Keratinocyte (primary cell): ENCODE results near the gene CREG1. TPM values are rescaled to one million over a fixed set of nuclear protein-coding genes. Genes with fewer than 3 reads are reported as not detected.

Experiments
- DNase-seq: peaks from one replicate; pipeline ENCODE4 v3.0.0-alpha.2; 2011; ENCODE audit warnings: low read depth, missing footprints, low spot score
- FAIRE-seq: peaks from 2 replicates; lab custom pipeline; 2011; peaks lifted over from hg19 to GRCh38; lab: Jason Lieb, UNC
- H2AFZ ChIP-seq: 2 replicates; pipeline ENCODE4 v1.6.0; 2012; ENCODE audit warnings: low read length, control low read depth, inconsistent platforms; ENCODE audit not compliant: control insufficient read depth
- H3K27ac ChIP-seq: 2 replicates; pipeline ENCODE4 v1.5.1; 2011; ENCODE audit warnings: low read length; ENCODE audit not compliant: control insufficient read depth, insufficient read depth
- H3K27me3 ChIP-seq: 3 replicates; pipeline ENCODE4 v1.6.0; 2011; ENCODE audit warnings: low read length; ENCODE audit not compliant: control insufficient read depth, insufficient read depth; ENCODE audit errors: extremely low read depth
- H3K36me3 ChIP-seq, 2 experiments: 2 replicates in 1 of 2; 3 replicates in 1 of 2; pipeline ENCODE4 v1.5.1; 2011; ENCODE audit warnings: low read length in 2 of 2, mild to moderate bottlenecking in 1 of 2; ENCODE audit not compliant: control insufficient read depth in 2 of 2, insufficient read depth in 2 of 2; ENCODE audit errors: extremely low read depth in 1 of 2
- H3K4me1 ChIP-seq: 3 replicates; pipeline ENCODE4 v1.5.1; 2011; ENCODE audit warnings: low read length; ENCODE audit not compliant: control insufficient read depth, insufficient read depth; ENCODE audit errors: extremely low read depth
- H3K4me2 ChIP-seq: 3 replicates; pipeline ENCODE4 v1.6.0; 2011; ENCODE audit warnings: low read depth, low read length; ENCODE audit not compliant: control insufficient read depth, insufficient read depth; ENCODE audit errors: extremely low read depth
- H3K4me3 ChIP-seq, 3 experiments: fragments of 200-600 bp in 1 of 3; sonication (generic) in 1 of 3; 2 replicates in 2 of 3; 3 replicates in 1 of 3; pipeline ENCODE4 v1.5.1; 2011 to 2016; ENCODE audit warnings: low read length in 3 of 3, mild to moderate bottlenecking in 3 of 3, control low read depth in 2 of 3, inconsistent platforms in 1 of 3, low read depth in 1 of 3, mixed read lengths in 1 of 3, mixed run types in 1 of 3, moderate library complexity in 1 of 3; ENCODE audit not compliant: control insufficient read depth in 2 of 3, insufficient read depth in 2 of 3; ENCODE audit errors: extremely low read depth in 1 of 3
- H3K79me2 ChIP-seq: 2 replicates; pipeline ENCODE4 v1.6.0; 2012; ENCODE audit warnings: low read length; ENCODE audit not compliant: control insufficient read depth, insufficient read depth
- H3K9ac ChIP-seq: 3 replicates; pipeline ENCODE4 v1.6.0; 2011; ENCODE audit warnings: low read length; ENCODE audit not compliant: control insufficient read depth, insufficient read depth; ENCODE audit errors: extremely low read depth
- H3K9me1 ChIP-seq: 3 replicates; pipeline ENCODE4 v1.6.0; 2011; ENCODE audit warnings: low read length; ENCODE audit not compliant: control insufficient read depth, insufficient read depth; ENCODE audit errors: extremely low read depth
- H3K9me3 ChIP-seq: 2 replicates; pipeline ENCODE4 v1.5.1; 2012; ENCODE audit warnings: low read depth, low read length; ENCODE audit not compliant: control insufficient read depth
- H4K20me1 ChIP-seq: 3 replicates; pipeline ENCODE4 v1.6.0; 2011; ENCODE audit warnings: low read length; ENCODE audit not compliant: control insufficient read depth, insufficient read depth; ENCODE audit errors: extremely low read depth
- EZH2 ChIP-seq: IDR thresholded peaks from one replicate; pipeline ENCODE4 v1.6.1; 2012; ENCODE audit warnings: inconsistent platforms, mild to moderate bottlenecking, low read length, moderate library complexity
- dilution Hi-C: fragments of 300-500 bp; cut with MboI; formaldehyde crosslinking; loops from one replicate; pipeline ENCODE4 v1.7.0; 2020; ENCODE audit warnings: low sequenced_read_pairs; ENCODE audit not compliant: extremely low pct_ligation_motif_present
- polyA plus RNA-seq, 5 experiments: library from polyadenylated mRNA; depleted of rRNA in 3 of 5; stranded (reverse) in 3 of 5; stranded (forward) in 1 of 5; unstranded in 1 of 5; fragments of >200 nt; gene quantifications; 1 replicate in 1 of 5; 2 replicates in 3 of 5; 3 replicates in 1 of 5; pipeline versions ENCODE4 v1.2.1 to v1.2.3, GENCODE V29; 2011 to 2012; ENCODE audit warnings: missing spikeins in 2 of 5, low read depth in 1 of 5, low replicate concordance in 1 of 5
- TF ChIP-seq, protein P1 (sequence below), 3 experiments: IDR thresholded peaks in 1 of 3; conservative IDR thresholded peaks in 1 of 3; optimal IDR thresholded peaks in 1 of 3; 2 replicates in 2 of 3; 3 replicates in 1 of 3; pipeline versions ENCODE3 to v1.5.1; 2011; ENCODE audit warnings: low read length in 3 of 3, mild to moderate bottlenecking in 3 of 3, moderate library complexity in 2 of 3, control low read depth in 1 of 3, inconsistent platforms in 1 of 3; ENCODE audit not compliant: insufficient read depth in 2 of 3; ENCODE audit errors: extremely low read depth in 1 of 3

CREG1 gene
- polyA plus RNA-seq, 1 donor (not counting 4 experiments of a cell fraction or from before 2014, with no cell fraction given), result 68.8 TPM

DNA sequence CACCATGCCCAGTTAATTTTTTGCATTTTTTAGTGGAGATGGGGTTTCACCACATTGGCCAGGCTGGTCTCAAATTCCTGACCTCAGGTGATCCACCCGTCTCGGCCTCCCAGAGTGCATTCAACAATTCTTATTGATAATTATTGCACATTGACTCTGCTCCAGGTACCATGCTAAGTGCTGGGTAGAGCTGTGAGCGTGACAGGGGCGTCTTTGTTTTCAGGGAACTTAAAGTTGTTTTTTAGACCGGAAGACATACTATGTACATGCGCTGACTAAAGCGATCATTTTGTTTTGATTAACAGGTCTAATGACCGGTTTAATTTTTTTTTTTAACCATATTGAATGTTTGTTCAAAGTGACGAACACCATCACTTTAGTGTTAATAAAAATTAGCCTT is 39.3 kb downstream of the CREG1 start:
- Histone ChIP-seq H3K4me1 (no peaks in the 10 kb centered on the region), H3K4me2 (no peak overlapping the region), H4K20me1 (no peaks in the 10 kb centered on the region), H3K27me3 (peaks cover 7% of the 10 kb centered on the region), H3K27ac (no peak overlapping the region), H3K9me1 (no peaks in the 10 kb centered on the region), H3K79me2 (no peaks in the 10 kb centered on the region), H3K36me3 (no peaks in the 10 kb centered on the region), H3K9me3 (no peaks in the 10 kb centered on the region), H3K4me3 (no peak overlapping the region), H2AFZ (no peak overlapping the region), H3K9ac (no peak overlapping the region)
- dilution Hi-C loops, result loop anchor here (25.0 kb wide), 1 partner anchor 452 kb away; no protein-coding TSS in a partner anchor
- DNase-seq (no peak), FAIRE-seq (no peak)
- no peak for TF ChIP-seq EZH2
- TF ChIP-seq, protein P1, sequence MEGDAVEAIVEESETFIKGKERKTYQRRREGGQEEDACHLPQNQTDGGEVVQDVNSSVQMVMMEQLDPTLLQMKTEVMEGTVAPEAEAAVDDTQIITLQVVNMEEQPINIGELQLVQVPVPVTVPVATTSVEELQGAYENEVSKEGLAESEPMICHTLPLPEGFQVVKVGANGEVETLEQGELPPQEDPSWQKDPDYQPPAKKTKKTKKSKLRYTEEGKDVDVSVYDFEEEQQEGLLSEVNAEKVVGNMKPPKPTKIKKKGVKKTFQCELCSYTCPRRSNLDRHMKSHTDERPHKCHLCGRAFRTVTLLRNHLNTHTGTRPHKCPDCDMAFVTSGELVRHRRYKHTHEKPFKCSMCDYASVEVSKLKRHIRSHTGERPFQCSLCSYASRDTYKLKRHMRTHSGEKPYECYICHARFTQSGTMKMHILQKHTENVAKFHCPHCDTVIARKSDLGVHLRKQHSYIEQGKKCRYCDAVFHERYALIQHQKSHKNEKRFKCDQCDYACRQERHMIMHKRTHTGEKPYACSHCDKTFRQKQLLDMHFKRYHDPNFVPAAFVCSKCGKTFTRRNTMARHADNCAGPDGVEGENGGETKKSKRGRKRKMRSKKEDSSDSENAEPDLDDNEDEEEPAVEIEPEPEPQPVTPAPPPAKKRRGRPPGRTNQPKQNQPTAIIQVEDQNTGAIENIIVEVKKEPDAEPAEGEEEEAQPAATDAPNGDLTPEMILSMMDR (optimal IDR thresholded peaks at IDR 0.05 in 1 of 3, IDR thresholded peaks at IDR 0.05 in 1 of 3, conservative IDR thresholded peaks at IDR 0.05 in 1 of 3; ENCODE audit: extremely low read depth in 1 of 3, insufficient read depth in 2 of 3, low read length in 3 of 3), result no peak

DNA sequence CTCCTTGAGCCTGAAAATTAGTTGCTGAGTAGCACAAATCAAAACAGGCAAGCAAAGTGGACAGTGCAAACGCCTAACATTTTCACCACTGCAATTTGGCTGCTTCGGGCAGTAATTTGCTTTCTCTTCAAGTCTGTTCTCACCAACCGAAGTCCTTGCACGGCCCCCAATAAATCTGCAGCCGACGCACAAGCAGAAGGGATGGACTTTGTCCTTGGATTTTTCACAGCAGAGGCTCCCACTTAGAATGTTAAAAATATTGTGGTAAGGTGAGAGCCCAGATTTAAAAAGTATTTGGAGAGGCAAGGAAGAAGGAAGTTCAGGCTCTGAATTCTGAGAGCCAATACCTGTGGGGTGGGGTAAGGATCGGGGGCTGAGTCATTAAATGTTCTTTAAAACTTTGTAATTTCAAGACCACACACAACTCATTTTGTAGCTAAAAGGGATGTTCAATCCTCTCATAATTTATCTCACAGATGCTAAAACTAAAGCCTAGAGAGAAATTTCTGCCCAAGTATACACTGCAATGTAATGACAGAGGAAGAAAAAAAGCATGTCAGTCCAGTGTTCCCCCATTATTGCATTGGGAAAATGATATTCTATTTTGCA is 41.4 kb downstream of the CREG1 start:
- H3K9me1 ChIP-seq, result no peaks in the 10 kb centered on the region
- no peak for FAIRE-seq
- dilution Hi-C loops, result loop anchor here (25.0 kb wide), 1 partner anchor 450 kb away; no protein-coding TSS in a partner anchor

More for the DNA sequence above, 41.4 kb downstream of the CREG1 start:
- H3K27me3 ChIP-seq, result peaks cover 7% of the 10 kb centered on the region
- H3K9me3 ChIP-seq, result no peaks in the 10 kb centered on the region
- DNase-seq, result no peak
- no peak overlapping the region for H3K4me3 ChIP-seq
- H2AFZ ChIP-seq, result no peak overlapping the region
- H4K20me1 ChIP-seq, result no peaks in the 10 kb centered on the region
- TF ChIP-seq, protein P1 (optimal IDR thresholded peaks at IDR 0.05 in 1 of 3, IDR thresholded peaks at IDR 0.05 in 1 of 3, conservative IDR thresholded peaks at IDR 0.05 in 1 of 3; ENCODE audit: extremely low read depth in 1 of 3, insufficient read depth in 2 of 3, low read length in 3 of 3), result no peak
- TF ChIP-seq EZH2, result no peak
- H3K4me1 ChIP-seq, result no peaks in the 10 kb centered on the region
- no peaks in the 10 kb centered on the region for H3K79me2 ChIP-seq
- H3K36me3 ChIP-seq, result no peaks in the 10 kb centered on the region
- no peak overlapping the region for H3K9ac ChIP-seq
- H3K4me2 ChIP-seq, result no peak overlapping the region
- no peak overlapping the region for H3K27ac ChIP-seq
